Stimulated activated CD8-positive, alpha-beta memory T cell treated with anti-CD3 and anti-CD28 coated beads, Interleukin-4, amount 100 ng/mL, for 4 hours (primary cell): ENCODE data around the gene CASP3.
"Not testable (repeated sequence)": the region's sequence is repeated elsewhere in the genome, so short reads cannot be mapped to it uniquely, and the experiment has no call there.

ENCODE experiments used
- DNase-seq, 2 donors: peaks; one replicate each; pipeline ENCODE4 v3.0.0-alpha.2; 2020; ENCODE audit warnings: low read depth in 2 of 2, low spot score in 1 of 2

CASP3 gene

DNA sequence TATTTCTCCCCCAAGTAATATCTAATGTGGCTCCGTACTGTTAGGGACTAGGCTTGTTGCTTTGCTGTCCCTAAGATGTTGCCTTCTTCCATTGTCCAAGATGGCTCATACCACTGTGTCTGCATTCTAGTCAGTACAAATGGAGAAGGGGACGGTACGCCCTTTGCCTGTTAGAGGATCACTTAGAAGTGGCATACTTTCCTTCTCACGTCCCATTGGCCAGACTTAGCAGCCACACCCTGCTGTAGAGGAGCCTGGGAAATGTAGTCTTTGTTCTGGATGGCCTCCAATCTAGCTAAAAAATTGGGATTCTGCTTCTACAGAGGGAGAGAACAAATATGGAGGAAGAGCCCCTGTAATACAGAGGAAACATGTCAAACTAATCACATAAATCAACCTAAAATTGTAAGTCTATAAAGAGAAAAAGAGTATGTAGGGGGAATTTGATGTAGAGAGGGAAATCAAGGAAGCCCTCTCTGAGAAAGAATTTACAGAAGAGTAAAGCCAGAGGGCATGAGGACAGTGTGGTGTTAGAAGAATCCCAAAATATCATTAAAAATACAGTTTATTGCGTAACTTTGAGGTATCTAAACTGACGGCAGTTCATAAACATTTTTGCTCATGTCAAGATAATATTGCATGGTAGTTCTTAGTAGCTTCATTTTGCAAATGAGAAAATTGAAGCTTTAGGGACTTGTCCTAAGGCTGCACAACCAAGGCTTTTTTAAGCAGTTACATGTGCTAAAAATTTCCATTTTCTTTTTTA is 15.4 kb upstream of the CASP3 start:
- no peak for DNase-seq

- no peak for DNase-seq
Observed at GRCh38 chr4:184662236-184662635, 13.0 kb upstream of the CASP3 start.

GRCh38 chr4:184660978-184661377 is 11.7 kb upstream of the CASP3 start:
- DNase-seq, result no peak

GRCh38 chr4:184657820-184658219 is 8.6 kb upstream of the CASP3 start:
- DNase-seq, result not testable (repeated sequence)

GRCh38 chr4:184657144-184657543 is 7.9 kb upstream of the CASP3 start:
- DNase-seq, result no peak

DNA sequence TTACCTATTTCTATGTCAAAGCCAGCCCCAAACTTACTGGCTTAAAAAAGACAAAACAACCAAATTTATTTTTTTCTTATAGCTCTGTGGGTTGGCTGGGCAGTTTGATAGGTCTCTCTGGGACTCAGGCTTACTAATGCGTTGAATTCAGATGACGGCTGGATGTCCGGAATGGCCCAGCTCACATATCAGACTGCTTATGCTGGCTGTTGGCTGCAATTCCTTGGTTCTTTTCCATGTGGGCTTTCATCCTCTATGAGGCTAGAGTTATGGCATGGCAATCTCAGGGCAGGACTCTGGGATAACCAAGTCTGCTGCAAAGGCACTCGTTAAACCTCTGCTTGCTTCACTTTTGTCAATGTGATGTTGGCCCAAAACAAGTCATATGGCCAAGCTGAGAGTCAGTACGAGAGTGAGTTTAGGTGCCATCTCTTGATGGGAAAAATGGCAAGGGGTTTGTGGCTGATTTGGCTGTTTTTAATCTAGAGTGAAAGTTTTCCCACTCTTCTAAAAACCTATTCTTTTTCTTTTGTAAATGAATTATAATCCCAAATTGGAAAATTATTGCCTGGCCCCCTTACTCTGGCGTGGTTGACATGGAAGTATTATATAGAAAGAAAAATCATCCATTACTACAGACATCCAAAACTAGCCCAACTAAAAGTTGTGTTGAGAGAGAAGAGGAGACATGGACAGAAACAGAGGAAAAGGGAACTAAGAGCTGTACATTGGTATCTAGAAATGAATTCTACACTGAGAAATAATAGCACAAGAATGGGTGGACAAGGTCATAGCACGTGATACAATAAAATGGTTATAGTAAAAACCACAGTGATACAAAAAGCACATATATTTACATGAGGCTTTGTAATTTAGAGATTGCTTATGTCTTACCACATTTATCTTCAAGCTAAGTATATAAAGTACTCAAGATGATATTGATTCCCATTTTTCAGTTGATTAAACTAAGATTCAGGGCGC is 6.9 kb upstream of the CASP3 start:
- no peak for DNase-seq

DNA sequence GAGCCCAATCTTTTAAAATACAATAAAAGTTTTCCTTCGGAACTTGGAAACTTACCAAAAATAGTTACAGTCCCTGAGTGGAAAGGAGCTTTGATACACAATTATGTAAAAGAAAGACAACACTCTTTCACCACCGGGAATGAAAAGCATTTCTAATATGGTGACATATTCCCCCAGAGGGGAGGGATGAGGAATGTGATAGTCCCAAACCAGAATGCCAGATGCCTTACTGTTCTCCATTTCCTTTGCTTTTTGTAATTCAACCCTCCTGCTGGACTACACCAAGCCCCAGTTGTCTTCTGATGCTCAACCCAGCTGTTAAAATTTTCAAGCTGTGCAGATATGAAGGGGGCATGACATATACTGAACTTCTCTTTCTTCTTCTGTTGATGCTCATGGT is 4.4 kb upstream of the CASP3 start:
- no peak for DNase-seq

DNA sequence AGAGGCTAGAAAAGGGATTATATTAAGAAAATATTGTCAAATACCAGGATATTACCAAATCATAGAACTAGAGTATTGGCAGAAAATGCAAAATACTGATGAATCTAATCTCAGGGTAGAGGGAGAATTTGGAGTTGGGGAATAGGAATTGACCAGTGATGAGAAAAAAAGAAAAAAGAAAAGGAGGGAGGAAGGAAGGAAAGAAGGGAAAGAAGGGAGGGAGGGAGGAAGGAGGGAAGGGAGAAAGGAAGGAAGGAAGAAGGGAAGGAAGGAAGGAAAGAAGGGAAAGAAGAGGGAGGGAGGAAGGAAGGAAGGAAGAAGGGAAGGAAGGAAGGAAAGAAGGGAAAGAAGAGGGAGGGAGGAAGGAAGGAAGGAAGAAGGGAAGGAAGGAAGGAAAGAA is 3.4 kb upstream of the CASP3 start:
- DNase-seq, result not testable (repeated sequence)

DNA sequence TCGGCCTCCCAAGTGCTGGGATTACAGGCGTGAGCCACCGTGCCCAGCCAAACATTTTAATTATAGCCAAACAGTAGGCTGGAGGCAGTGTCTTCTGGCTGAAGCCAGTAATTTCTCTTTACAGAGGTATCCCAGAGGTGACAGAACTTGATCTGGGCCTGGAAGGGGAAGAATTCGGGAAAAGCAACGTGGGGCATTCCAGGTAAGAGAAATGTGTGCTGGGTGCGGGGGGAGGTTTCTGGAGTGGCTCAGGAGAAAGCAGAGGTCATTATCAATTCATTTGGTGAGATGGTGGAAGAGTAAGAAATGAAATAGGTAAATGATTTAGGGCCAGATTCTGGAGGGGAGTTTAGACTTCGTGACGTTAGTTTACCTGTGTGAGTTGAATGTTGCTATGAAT is 2.7 kb upstream of the CASP3 start:
- DNase-seq, result no peak

- no peak for DNase-seq
Observed at GRCh38 chr4:184649971-184650855, 966 bp upstream of the CASP3 start.

DNA sequence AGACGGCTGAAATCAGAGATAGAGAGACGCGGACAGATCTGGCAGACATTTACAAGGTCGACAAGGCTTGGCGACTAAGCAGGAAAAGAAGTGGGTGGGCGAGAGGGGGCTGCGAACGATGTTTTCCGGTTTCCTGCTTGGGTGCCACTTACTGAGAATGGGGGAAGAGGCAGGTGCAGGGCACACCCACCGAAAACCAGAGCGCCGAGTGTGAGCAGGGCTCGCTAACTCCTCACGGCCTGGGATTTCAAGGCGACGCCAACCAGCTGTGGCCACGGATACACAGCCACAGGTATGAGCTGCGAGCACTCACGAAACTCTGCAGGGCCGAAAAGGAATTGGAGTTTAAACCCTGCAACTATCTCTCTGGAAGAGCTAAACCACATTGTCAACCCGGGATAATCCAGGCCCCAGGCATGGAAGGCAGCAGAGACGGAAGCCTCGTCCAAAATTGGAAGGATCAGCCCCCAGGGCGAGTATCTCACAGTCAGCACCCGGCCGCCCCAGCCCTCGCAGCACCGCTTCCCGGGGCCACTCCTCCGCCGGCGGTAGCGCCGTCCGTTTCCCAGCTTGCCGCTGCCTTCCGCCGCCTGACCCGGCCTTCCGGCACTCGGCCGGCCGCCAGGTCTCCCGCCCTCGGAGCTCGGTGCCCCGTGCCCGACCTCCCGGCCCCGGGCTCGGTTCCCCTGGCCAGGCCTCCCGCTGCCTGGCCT is 778 bp downstream of the CASP3 start:
- DNase-seq, result peak in 1 of 2 donors; percentile 26

DNA sequence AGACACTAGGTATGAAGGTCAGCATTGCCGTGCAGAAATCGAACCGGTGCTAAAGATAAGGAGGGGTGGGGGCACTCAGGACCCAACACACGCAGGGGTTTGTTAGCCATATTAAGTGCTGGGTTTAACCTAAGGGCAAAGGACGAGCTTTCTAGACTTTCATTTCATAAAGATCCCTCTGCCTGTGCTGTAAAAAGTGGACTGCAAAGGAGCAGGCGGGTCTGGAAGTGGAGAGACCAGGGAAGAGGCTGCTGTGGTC is 1.3 kb downstream of the CASP3 start:
- no peak for DNase-seq

DNA sequence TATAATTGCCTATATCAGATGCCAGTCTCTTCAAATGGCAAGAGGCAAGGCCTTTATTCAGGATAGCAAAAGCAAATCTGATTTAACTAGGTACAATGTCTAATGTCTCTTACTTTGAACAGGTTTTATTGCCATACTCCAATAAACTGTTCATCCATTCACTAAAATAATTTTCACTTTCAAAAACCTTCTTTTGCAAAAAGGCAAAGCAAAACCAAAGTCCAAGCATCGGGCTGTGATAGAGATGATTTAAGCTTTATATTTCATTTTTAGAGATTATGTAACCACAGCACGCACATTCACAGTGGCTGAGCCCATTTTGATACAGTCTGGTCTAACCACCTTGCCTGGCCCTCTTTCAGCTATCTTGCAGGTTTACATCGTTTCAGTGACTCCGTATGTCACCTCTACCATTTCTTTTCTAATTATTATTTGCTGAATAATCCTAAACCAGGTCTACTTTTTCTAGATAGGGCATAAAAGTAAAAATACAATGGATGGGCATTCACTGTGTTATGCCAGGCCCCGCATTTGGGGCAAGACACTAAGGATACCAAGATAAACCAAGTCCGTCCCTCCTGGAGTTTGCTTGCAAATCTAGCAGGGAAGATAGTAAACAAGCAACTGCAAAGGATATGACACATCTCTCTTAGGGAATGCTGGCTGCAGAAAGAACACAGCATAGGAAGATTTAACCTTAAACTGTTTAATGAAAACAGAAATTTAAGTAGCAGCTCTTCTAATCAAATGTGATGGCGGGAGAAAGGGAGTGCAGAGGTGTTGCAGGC is 1.8 kb downstream of the CASP3 start:
- DNase-seq, result no peak

GRCh38 chr4:184645904-184646610 is 3.2 kb downstream of the CASP3 start:
- DNase-seq, result no peak

DNA sequence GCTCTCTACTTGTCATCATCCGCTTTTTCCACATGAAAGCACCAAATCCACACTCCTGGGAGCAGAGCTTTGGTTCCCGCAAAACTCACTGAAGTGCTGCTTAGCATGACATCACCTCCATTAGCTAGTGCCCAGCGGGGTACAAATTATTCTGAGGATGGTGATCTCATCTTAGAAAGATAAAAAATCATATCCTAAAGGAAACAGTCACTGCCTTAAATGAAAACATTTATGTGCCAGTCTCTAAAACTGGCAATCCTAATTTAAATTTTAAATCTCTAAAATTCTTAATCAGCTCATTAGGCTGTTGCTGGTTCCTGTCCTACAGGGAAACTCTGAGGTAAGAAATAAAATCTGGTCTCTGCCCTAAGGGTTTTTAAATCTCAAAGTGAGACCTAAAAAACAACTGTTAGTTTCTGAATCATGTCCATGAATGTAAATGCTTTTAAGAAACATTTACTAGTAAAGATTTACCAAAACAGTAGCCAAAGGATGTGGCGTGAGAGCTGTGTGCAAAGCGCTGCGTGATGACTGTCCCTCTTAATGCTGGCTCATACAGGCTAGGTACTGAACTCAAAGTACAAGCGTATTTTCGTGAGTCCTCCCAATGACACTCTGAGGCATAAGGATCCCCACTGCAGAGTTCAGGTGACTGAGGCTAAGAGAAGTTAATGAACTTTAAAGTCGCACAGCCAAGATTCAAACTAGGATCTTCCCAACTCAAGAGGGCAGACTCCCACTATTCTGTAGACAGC is 4.5 kb downstream of the CASP3 start:
- DNase-seq, result no peak

DNA sequence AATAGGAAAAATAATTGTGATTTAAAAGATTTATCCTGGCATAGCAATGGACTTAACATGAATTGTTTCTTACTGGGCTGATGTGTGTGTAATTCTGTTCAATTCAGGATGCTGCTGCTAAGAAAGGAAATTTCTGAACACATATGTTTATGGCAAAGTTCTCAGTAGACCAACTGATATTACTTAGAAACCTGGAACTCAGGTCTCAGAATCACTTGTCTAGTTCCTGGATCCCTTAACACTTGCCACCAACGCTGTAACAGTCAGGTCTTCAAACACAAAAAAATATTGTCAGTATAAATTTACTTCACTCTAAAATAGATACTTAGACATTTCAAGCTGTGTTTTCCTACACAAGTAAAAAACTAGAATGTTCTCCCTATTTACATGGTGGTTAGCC is 5.5 kb downstream of the CASP3 start:
- DNase-seq, result no peak

DNA sequence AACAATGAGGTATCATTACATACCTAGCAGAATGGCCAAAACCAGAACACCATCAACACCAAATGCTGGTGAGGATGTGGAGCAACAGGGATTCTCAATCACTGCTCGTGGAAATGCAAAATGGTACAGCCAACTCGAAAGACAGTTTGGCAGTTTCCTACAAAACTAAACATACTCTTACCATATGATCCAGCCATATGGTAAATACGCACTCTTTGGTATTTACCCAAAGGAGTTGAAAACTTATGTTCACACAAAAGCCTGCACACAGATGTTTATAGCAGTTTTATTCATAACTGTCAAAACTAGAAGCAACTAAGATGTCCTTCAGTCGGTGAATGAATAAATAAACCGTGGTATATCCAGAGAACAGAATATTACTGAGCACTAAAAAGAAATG is 7.8 kb downstream of the CASP3 start:
- DNase-seq, result no peak

GRCh38 chr4:184641022-184641421 is 8.2 kb downstream of the CASP3 start:
- no peak for DNase-seq

GRCh38 chr4:184636897-184637296 is 12.3 kb downstream of the CASP3 start:
- DNase-seq, result no peak
